Adrenal gland (tissue), 5 donors: ENCODE results near the gene LSM4.
A peak's percentile ranks its signal among the peaks of the same experiment; 100 is the strongest.

Source experiments
- POLR2A ChIP-seq, 2 donors: fragments of 450-650 bp; IDR thresholded peaks; one replicate each; pipeline ENCODE4 v1.6.1; 2017; ENCODE audit warnings: antibody characterized with exemption in 2 of 2, mild to moderate bottlenecking in 2 of 2, moderate library complexity in 1 of 2
- TF ChIP-seq, protein P1 (sequence below), 6 experiments: fragments of 450-650 bp in 4 of 6; fragments of 200-600 bp in 2 of 6; sonication (generic) in 1 of 6; IDR thresholded peaks; 1 replicate in 5 of 6; 2 replicates in 1 of 6; pipeline versions ENCODE4 v1.5.1 to v1.8.0; 2016 to 2021; ENCODE audit warnings: antibody characterized with exemption in 6 of 6, mild to moderate bottlenecking in 2 of 6, moderate library complexity in 1 of 6
- donor health status: DM: no; HTN: no; CAD: no.

GRCh38 chr19:18279516-18280246, 43.2 kb downstream of the LSM4 start:
- TF ChIP-seq, protein P1, sequence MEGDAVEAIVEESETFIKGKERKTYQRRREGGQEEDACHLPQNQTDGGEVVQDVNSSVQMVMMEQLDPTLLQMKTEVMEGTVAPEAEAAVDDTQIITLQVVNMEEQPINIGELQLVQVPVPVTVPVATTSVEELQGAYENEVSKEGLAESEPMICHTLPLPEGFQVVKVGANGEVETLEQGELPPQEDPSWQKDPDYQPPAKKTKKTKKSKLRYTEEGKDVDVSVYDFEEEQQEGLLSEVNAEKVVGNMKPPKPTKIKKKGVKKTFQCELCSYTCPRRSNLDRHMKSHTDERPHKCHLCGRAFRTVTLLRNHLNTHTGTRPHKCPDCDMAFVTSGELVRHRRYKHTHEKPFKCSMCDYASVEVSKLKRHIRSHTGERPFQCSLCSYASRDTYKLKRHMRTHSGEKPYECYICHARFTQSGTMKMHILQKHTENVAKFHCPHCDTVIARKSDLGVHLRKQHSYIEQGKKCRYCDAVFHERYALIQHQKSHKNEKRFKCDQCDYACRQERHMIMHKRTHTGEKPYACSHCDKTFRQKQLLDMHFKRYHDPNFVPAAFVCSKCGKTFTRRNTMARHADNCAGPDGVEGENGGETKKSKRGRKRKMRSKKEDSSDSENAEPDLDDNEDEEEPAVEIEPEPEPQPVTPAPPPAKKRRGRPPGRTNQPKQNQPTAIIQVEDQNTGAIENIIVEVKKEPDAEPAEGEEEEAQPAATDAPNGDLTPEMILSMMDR (IDR thresholded peaks at IDR 0.05): peak; percentile 68 to 93 (median 86)
- TF ChIP-seq POLR2A (IDR thresholded peaks at IDR 0.05): peak; percentile 20 to 95
